Ecto neural progenitor cell (in vitro differentiated cells): ENCODE measurements around the gene GMPR.
A peak's percentile ranks its signal among the peaks of the same experiment; 100 is the strongest.

ENCODE experiments used
- DNase-seq: peaks from one replicate; pipeline ENCODE4 v3.0.0-alpha.2; 2018; ENCODE audit warnings: low spot score

GMPR gene

GRCh38 chr6:16272201-16272600 is 33.8 kb downstream of the GMPR start:
- no peak for DNase-seq

- DNase-seq, result no peak
Measured at GRCh38 chr6:16273256-16273655, 34.9 kb downstream of the GMPR start.

GRCh38 chr6:16274483-16274882 is 36.1 kb downstream of the GMPR start:
- DNase-seq, result no peak

- DNase-seq, result no peak
Measured at GRCh38 chr6:16274885-16275589, 36.6 kb downstream of the GMPR start.

GRCh38 chr6:16277101-16277981 is 39.0 kb downstream of the GMPR start:
- peak; percentile 81 for DNase-seq

- no peak for DNase-seq
Measured at GRCh38 chr6:16278048-16278724, 39.8 kb downstream of the GMPR start.

GRCh38 chr6:16278750-16279149 is 40.4 kb downstream of the GMPR start:
- DNase-seq, result no peak

GRCh38 chr6:16279243-16279642 is 40.9 kb downstream of the GMPR start:
- no peak for DNase-seq

GRCh38 chr6:16282370-16282769 is 44.0 kb downstream of the GMPR start:
- no peak for DNase-seq

- no peak for DNase-seq
Measured at GRCh38 chr6:16284472-16284871, 46.1 kb downstream of the GMPR start.

- DNase-seq, result no peak
Measured at GRCh38 chr6:16285467-16286150, 47.2 kb downstream of the GMPR start.

- DNase-seq, result peak; percentile 82
Measured at GRCh38 chr6:16286151-16286522, 47.8 kb downstream of the GMPR start.

GRCh38 chr6:16288163-16288562 is 49.8 kb downstream of the GMPR start:
- no peak for DNase-seq

GRCh38 chr6:16291739-16292138 is 53.4 kb downstream of the GMPR start:
- DNase-seq, result no peak

- no peak for DNase-seq
Measured at GRCh38 chr6:16292432-16292831, 54.0 kb downstream of the GMPR start.

GRCh38 chr6:16292942-16293341 is 54.6 kb downstream of the GMPR start:
- no peak for DNase-seq

- no peak for DNase-seq
Measured at GRCh38 chr6:16294371-16294770, 56.0 kb downstream of the GMPR start.

GRCh38 chr6:16295060-16295459 is 56.7 kb downstream of the GMPR start:
- no peak for DNase-seq

GRCh38 chr6:16295471-16295870 is 57.1 kb downstream of the GMPR start:
- DNase-seq, result no peak

GRCh38 chr6:16296061-16296670 is 57.8 kb downstream of the GMPR start:
- no peak for DNase-seq

GRCh38 chr6:16299861-16300260 is 61.5 kb downstream of the GMPR start:
- DNase-seq, result no peak

GRCh38 chr6:16301511-16301910 is 63.1 kb downstream of the GMPR start:
- DNase-seq, result no peak
